HepG2 (cell line): ENCODE measurements around the gene PRIM2.
"Not testable (repeated sequence)": the region's sequence is repeated elsewhere in the genome, so short reads cannot be mapped to it uniquely, and the experiment has no call there.

ENCODE experiments used
- EZH2 ChIP-seq: conservative IDR thresholded peaks from 2 replicates; pipeline ENCODE4 v1.6.1; 2012; ENCODE audit warnings: mild to moderate bottlenecking, low read depth, low read length, moderate library complexity
- KDM4B ChIP-seq: sonication (generic); formaldehyde crosslinking; IDR thresholded peaks from 2 replicates; pipeline ENCODE4 v1.4.0; 2020; ENCODE audit warnings: missing genetic modification reagents
- MXI1 ChIP-seq: IDR thresholded peaks from 3 replicates; pipeline ENCODE4 v1.6.1; 2012; ENCODE audit warnings: low read depth, low read length, inconsistent platforms, borderline replicate concordance
- NFRKB ChIP-seq: fragments of 450-650 bp; IDR thresholded peaks from 2 replicates; pipeline ENCODE4 v1.6.1; 2017
- NR2F2 ChIP-seq: IDR thresholded peaks from 2 replicates; pipeline ENCODE4 v1.6.1; 2012; ENCODE audit warnings: low read depth, inconsistent platforms, borderline replicate concordance
- PAX8 ChIP-seq: sonication (generic); formaldehyde crosslinking; IDR thresholded peaks from 2 replicates; pipeline ENCODE4 v1.8.0; 2022; ENCODE audit warnings: mild to moderate bottlenecking, missing genetic modification reagents, borderline replicate concordance
- RXRA ChIP-seq: sonication (generic); formaldehyde crosslinking; IDR thresholded peaks from 2 replicates; pipeline ENCODE4 v1.5.1; 2020; ENCODE audit warnings: missing genetic modification reagents
- SIN3B ChIP-seq: fragments of 150-350 bp; IDR thresholded peaks from 2 replicates; pipeline ENCODE4 v1.6.1; 2014; ENCODE audit warnings: low read length
- SMARCE1 ChIP-seq: fragments of 450-650 bp; IDR thresholded peaks from 2 replicates; pipeline ENCODE4 v1.6.1; 2017; ENCODE audit warnings: borderline replicate concordance
- ZBTB7A ChIP-seq: sonication (generic); formaldehyde crosslinking; IDR thresholded peaks from 2 replicates; pipeline ENCODE4 v1.8.0; 2022; ENCODE audit warnings: mild to moderate bottlenecking, missing genetic modification reagents
- ZFP1 ChIP-seq: IDR thresholded peaks from 2 replicates; pipeline ENCODE4 v1.6.1; 2016
- TF ChIP-seq, protein P1 (sequence below): sonication (generic); formaldehyde crosslinking; IDR thresholded peaks from 2 replicates; pipeline ENCODE4 v1.5.1; 2020; ENCODE audit warnings: missing genetic modification reagents, mild to moderate bottlenecking, borderline replicate concordance
- TF ChIP-seq, protein P2 (sequence below): sonication (generic); formaldehyde crosslinking; IDR thresholded peaks from 2 replicates; pipeline ENCODE4 v1.5.0; 2020; ENCODE audit warnings: mild to moderate bottlenecking, missing genetic modification reagents, moderate library complexity
- TF ChIP-seq, protein P3 (sequence below), 2 experiments: fragments of 450-650 bp in 1 of 2; sonication (generic) in 1 of 2; formaldehyde crosslinking in 1 of 2; IDR thresholded peaks; 2 replicates each; pipeline versions ENCODE4 v1.6.1 to v1.8.0; 2016 to 2022; ENCODE audit warnings: antibody characterized with exemption in 1 of 2, mild to moderate bottlenecking in 1 of 2, missing genetic modification reagents in 1 of 2

DNA sequence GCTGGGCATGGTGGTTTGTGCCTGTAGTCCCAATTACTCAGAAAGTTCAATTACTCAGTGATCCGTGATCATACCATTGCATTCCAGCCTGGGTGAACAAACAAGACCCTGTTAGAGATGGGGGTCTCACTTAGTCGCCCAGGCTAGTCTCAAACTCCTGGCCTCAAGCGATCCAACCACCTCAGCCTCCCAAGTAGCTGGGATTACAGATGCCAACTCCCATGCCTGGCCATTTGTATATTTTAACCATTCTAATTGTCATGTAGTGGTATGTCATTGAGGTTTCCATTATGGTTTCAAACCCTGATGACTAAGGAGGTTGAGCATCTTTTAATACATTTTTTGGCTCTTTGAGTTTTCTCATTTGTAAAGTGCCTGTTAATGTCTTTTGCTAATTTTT, 58.7 kb downstream of the PRIM2 start:
- TF ChIP-seq, protein P1, sequence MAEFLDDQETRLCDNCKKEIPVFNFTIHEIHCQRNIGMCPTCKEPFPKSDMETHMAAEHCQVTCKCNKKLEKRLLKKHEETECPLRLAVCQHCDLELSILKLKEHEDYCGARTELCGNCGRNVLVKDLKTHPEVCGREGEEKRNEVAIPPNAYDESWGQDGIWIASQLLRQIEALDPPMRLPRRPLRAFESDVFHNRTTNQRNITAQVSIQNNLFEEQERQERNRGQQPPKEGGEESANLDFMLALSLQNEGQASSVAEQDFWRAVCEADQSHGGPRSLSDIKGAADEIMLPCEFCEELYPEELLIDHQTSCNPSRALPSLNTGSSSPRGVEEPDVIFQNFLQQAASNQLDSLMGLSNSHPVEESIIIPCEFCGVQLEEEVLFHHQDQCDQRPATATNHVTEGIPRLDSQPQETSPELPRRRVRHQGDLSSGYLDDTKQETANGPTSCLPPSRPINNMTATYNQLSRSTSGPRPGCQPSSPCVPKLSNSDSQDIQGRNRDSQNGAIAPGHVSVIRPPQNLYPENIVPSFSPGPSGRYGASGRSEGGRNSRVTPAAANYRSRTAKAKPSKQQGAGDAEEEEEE (CRISPR knock-in tag), result not testable (repeated sequence)
- TF ChIP-seq, protein P2, sequence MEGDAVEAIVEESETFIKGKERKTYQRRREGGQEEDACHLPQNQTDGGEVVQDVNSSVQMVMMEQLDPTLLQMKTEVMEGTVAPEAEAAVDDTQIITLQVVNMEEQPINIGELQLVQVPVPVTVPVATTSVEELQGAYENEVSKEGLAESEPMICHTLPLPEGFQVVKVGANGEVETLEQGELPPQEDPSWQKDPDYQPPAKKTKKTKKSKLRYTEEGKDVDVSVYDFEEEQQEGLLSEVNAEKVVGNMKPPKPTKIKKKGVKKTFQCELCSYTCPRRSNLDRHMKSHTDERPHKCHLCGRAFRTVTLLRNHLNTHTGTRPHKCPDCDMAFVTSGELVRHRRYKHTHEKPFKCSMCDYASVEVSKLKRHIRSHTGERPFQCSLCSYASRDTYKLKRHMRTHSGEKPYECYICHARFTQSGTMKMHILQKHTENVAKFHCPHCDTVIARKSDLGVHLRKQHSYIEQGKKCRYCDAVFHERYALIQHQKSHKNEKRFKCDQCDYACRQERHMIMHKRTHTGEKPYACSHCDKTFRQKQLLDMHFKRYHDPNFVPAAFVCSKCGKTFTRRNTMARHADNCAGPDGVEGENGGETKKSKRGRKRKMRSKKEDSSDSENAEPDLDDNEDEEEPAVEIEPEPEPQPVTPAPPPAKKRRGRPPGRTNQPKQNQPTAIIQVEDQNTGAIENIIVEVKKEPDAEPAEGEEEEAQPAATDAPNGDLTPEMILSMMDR (CRISPR knock-in tag), result not testable (repeated sequence)
- not testable (repeated sequence) for TF ChIP-seq PAX8 (CRISPR knock-in tag); MXI1; SMARCE1; NR2F2; SIN3B; KDM4B (CRISPR knock-in tag); RXRA (CRISPR knock-in tag); ZBTB7A (CRISPR knock-in tag); EZH2; NFRKB; ZFP1 (CRISPR knock-in tag)
- TF ChIP-seq, protein P3, sequence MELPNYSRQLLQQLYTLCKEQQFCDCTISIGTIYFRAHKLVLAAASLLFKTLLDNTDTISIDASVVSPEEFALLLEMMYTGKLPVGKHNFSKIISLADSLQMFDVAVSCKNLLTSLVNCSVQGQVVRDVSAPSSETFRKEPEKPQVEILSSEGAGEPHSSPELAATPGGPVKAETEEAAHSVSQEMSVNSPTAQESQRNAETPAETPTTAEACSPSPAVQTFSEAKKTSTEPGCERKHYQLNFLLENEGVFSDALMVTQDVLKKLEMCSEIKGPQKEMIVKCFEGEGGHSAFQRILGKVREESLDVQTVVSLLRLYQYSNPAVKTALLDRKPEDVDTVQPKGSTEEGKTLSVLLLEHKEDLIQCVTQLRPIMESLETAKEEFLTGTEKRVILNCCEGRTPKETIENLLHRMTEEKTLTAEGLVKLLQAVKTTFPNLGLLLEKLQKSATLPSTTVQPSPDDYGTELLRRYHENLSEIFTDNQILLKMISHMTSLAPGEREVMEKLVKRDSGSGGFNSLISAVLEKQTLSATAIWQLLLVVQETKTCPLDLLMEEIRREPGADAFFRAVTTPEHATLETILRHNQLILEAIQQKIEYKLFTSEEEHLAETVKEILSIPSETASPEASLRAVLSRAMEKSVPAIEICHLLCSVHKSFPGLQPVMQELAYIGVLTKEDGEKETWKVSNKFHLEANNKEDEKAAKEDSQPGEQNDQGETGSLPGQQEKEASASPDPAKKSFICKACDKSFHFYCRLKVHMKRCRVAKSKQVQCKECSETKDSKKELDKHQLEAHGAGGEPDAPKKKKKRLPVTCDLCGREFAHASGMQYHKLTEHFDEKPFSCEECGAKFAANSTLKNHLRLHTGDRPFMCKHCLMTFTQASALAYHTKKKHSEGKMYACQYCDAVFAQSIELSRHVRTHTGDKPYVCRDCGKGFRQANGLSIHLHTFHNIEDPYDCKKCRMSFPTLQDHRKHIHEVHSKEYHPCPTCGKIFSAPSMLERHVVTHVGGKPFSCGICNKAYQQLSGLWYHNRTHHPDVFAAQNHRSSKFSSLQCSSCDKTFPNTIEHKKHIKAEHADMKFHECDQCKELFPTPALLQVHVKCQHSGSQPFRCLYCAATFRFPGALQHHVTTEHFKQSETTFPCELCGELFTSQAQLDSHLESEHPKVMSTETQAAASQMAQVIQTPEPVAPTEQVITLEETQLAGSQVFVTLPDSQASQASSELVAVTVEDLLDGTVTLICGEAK (IDR thresholded peaks at IDR 0.05), result not testable (repeated sequence)
- TF ChIP-seq, protein P3 (CRISPR knock-in tag; IDR thresholded peaks at IDR 0.05), result not testable (repeated sequence)
